Measurements from ENCODE around the gene HDAC1.
"Not testable (repeated sequence)": the region's sequence is repeated elsewhere in the genome, so short reads cannot be mapped to it uniquely, and the experiment has no call there.

The HDAC1 gene

DNA sequence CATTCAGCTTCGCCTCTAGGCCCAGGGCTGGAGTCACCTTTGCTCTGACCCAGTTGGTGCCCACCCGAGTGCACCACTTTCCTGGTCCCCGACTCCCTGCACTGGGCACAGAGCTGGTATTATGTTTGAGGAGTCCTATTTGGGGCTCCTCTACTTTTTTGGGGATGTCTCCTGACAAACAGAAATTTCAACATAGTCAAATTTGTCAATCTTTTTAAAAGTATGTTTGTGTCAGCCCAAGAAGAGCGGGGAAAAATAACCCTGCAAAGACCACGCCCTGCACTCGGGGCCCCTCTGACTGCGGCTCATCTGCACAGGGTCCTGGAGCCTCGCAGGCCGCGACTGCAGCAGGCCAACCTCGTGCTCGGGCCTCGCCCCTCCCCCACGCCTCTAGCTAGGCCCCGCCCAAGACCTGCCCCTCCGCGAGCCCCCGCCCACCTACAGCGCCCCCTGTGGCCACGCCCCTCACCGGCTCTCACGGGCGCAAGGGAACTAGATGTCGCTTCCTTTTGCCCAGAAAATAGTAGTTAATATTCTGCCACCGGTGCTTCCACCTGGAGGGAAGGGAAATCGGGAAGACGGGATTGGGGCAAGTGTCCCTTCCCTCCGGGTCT, 59.0 kb downstream of the HDAC1 start:
- peak in 1 of 5 experiments; percentile 62 for DNase-seq

GRCh38 chr1:32351399-32352238, 59.7 kb downstream of the HDAC1 start:
- DNase-seq: peak; percentile 82 to 95 (median 89)

GRCh38 chr1:32352239-32352745, 60.4 kb downstream of the HDAC1 start:
- DNase-seq: no peak

GRCh38 chr1:32352831-32353383, 61.0 kb downstream of the HDAC1 start:
- no peak for DNase-seq

GRCh38 chr1:32353431-32353830, 61.5 kb downstream of the HDAC1 start:
- DNase-seq: no peak

DNA sequence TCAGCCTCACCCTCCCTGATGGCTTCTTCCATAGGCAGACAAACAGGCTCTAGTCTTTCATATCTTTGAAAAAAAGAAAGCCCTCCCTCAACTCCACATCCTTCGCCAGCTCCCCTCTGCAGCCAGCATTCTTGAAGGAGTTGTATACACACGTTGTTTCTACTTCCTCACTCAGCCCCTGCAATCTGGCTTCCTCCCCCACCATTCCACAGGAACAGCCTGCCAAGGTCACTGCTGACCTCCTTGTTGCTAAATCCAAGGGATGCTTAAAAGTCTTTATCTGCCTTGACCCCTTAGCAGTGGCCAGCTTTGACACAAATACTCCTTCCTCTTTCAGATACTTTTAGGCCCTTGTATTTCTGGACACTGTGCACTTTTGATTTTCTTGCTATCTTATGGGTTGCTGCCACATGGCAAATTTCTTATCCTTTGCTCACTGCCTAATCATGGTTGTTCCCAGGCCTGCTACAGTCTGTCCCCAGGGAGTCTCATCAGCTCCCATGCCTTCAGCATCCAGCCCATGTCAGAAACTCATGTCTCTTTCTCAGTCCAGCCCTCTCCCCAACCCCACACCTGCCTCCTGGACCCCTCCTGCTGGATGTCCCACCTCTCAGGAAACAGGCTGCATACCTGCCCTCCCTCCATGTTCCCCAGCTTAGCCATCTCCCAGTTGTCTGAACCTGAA, 62.1 kb downstream of the HDAC1 start:
- no peak for DNase-seq

GRCh38 chr1:32355778-32356177, 63.9 kb downstream of the HDAC1 start:
- not testable (repeated sequence) for DNase-seq

- no peak for DNase-seq
Observed at GRCh38 chr1:32356478-32356877, 64.6 kb downstream of the HDAC1 start.

GRCh38 chr1:32357614-32358013, 65.7 kb downstream of the HDAC1 start:
- no peak for DNase-seq

DNA sequence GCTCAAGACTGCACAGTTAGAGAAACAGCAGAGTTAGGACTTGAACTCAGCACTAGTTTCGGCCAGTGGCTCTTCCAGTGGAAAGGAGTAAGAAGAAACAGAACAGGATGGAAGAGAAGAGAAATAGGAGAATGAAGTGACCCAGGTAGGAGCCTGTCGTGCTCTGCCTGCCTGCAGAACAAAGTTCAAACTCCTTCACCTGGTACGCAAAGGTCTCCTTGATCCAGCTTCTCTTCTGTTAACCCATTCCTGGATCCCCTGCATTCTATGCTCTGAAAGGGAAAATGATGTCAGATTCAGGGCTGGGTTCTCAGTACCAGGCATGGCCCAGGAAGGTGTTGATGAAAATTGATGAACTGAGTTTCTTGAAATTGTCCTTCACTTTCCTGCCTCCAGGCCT, 66.6 kb downstream of the HDAC1 start:
- no peak for DNase-seq

GRCh38 chr1:32361308-32361673, 69.4 kb downstream of the HDAC1 start:
- DNase-seq: no peak

DNA sequence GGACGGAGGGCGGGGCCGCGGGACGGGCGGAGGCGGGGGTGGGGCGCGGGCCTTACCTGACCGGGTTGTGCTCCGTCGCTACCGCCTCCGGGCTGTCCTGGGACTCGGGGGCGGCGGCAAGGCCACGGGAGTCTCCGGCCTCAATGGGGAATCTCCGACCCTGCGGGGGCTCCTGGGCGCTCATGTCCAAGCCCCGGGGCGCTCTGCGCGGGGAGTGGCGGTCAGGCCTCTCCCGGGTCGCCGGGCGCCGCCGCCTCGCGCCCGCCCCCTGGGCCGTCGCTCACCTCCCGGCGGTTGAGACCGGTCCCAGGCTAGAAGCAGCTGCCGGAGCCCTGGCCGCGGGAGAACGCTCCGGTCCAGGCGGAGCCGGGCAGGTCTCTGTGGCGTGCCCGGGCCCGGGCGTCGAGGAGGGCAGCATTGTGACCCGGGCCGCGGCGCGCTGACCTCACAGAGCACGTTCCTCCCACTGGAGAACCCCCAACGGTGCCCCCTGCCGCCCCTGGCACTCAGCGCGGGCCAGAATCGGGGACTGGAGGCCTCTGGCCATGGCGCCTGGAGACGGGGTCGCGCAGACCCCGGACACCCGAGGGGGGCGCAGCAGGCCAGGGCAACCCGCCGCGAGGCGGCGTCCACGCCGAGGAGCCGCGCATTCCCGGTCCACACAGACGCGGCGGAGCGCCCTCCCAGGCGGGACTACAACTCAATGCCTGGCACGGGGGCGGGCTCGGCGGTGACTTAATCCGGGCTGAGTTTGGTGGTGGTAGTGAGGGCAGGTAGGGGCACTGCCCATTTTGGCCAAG, 70.0 kb downstream of the HDAC1 start:
- DNase-seq: peak in 1 of 5 experiments; percentile 11

DNA sequence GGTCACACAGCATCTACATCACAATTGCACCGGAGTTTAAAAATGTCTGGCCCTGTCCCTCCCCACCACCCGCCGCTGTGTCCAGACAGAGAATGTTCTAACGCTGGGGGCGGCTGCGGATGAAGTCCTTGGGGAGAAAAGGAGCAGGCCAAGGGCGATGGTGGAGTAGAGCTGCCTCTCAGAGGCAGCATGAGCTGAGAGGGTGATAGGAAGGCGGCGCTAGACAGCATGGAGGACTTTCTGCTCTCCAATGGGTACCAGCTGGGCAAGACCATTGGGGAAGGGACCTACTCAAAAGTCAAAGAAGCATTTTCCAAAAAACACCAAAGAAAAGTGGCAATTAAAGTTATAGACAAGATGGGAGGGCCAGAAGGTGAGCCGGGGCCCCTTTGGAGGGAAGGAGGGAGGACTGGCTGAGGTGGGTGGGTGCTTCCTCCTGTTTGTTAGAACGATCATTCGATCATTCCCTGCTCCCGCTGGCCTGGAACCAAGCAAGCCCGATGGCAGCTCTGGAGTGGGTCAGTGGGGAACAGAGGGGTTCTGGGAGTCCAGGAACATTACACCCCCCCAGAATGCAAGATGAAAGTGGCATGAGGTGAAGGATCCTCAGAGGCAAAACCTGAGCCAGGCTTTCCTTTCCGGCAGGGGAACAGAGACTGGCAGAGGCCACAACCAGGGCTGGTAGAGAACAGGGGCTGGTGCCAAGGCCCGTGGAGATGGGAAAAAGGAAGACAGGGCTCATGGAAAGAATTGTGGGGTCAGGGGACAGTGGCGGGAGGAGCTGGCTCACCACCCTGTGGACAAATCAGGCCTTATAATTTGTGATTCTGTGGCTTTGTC, 70.8 kb downstream of the HDAC1 start, which contains the start of the genes FAM229A and TSSK3:
TSS of gene FAM229A (minus strand) at position 12 of the 840 bp plus-strand sequence. CDS start 394 bp downstream, outside the sequence.
TSS of gene TSSK3 (plus strand) at position 66 of the 840 bp plus-strand sequence. CDS start at position 229, 163 bp downstream.
- DNase-seq: no peak

DNA sequence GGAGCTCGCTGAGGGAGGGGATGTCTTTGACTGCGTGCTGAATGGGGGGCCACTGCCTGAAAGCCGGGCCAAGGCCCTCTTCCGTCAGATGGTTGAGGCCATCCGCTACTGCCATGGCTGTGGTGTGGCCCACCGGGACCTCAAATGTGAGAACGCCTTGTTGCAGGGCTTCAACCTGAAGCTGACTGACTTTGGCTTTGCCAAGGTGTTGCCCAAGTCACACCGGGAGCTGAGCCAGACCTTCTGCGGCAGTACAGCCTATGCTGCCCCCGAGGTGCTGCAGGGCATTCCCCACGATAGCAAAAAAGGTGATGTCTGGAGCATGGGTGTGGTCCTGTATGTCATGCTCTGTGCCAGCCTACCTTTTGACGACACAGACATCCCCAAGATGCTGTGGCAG, 71.8 kb downstream of the HDAC1 start:
- no peak for DNase-seq

DNA sequence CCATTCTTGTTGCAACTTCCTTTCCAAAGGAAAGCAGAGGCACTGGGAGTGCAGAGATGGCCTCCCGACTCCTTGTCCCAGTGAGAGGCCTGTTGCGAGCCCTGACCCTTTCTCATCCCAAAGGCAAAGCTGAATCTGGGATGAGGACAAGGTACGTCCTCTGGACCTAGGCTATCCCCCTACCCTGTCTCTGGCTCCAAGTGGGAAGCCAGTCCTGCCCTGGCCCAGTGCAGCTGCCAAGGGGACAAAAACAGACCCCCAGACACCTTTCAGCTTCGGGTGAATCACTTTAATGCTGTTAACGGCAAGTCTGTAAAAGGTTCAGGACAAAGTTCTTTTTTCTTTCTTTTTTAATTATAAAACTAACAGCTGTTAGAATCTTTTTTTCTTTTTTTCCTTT, 73.0 kb downstream of the HDAC1 start:
- DNase-seq: no peak

DNA sequence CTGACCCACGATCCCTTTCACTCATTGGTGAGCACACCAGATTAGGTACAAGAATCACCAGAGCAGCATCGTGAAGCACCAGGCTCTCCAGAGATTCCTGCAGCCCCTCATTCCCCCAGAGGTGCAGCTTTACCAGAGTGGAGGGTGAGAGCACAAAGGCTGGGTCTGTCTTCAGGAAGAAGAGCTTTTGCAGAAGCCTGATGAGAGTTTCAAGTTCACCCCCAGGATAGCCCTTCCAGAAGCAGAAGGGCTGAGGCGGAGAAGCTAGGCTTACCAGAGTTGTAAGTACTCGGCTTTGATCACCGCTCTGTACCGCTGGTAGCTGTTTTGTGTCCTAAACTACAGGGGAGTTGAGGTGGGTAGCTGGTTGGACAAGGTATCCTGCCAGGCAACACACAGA, 73.6 kb downstream of the HDAC1 start:
- no peak for DNase-seq

DNA sequence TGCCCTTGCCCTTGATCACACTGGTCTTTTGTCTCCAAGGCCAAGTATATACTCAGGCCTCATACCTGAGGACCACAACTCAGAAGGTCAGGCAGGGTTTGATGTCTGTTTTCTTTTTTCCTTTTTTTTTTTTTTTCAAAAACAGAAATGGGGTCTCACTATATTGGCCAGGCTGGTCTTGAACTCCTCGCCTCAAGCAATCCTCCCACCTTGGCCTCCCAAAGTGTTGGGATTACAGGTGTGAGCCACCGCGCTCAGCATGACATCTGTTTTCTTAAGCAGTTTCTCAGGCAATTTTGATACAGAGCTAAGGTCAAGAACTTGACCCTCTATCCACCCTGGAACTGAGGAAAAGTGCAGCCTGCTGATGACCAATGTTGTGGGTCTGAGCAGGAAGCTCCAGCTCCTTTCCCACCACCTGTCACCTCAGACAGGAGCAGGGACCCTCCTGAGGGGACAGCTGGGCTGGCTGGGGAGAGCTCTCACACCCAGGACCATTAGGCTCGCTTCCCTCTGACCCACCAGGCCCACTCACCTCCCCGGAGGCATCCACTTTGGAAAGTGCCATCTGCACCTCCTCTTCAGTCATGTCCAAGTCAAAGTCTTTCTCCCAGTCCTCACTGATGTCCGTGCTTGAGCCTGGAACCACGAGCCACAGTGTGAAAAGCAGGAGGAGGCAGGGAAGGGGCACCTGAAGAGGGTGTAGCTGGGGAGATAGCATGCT, 76.2 kb downstream of the HDAC1 start:
- no peak for DNase-seq

- peak in 3 of 5 experiments; percentile 43 to 77 (median 67) for DNase-seq
Observed at GRCh38 chr1:32372149-32372756, 80.4 kb downstream of the HDAC1 start.

- no peak for DNase-seq
Observed at GRCh38 chr1:32373996-32374592, 82.2 kb downstream of the HDAC1 start.

Data from T-helper 2 cell (primary cell).